Natural killer cell (primary cell): Measurements from ENCODE around the gene VSTM2B. TPM values are rescaled to one million over a fixed set of nuclear protein-coding genes. Genes with fewer than 3 reads are reported as not detected.

Experiments
- ATAC-seq, 3 donors: fragments of 150-1000 bp in 2 of 3; fragments of 200-7000 bp in 1 of 3; cut with Tn5 transposase; 1 replicate in 1 of 3; 2 replicates in 2 of 3; pipeline ENCODE4 v1.10.0; 2021; ENCODE audit warnings: mild to moderate bottlenecking in 2 of 3, moderate library complexity in 2 of 3
- DNase-seq, 2 donors: peaks; one replicate each; pipeline versions ENCODE4 v3.0.0 to v3.0.0-alpha.2; 2013 to 2021; ENCODE audit warnings: mixed read lengths in 1 of 2
- H3K27ac ChIP-seq: one replicate; pipeline ENCODE4 v1.5.1; 2013; ENCODE audit warnings: mild to moderate bottlenecking, low read length
- H3K27me3 ChIP-seq: one replicate; pipeline ENCODE4 v1.6.1; 2013; ENCODE audit warnings: low read length; ENCODE audit not compliant: control insufficient read depth, insufficient read depth
- H3K36me3 ChIP-seq: one replicate; pipeline ENCODE4 v1.6.1; 2013; ENCODE audit warnings: low read length; ENCODE audit not compliant: control insufficient read depth, insufficient read depth
- H3K4me1 ChIP-seq: one replicate; pipeline ENCODE4 v1.6.1; 2013; ENCODE audit warnings: low read length; ENCODE audit not compliant: control insufficient read depth, insufficient read depth
- H3K4me3 ChIP-seq: one replicate; pipeline ENCODE4 v1.5.1; 2013; ENCODE audit warnings: low read length
- H3K9me3 ChIP-seq: one replicate; pipeline ENCODE4 v1.6.1; 2013; ENCODE audit warnings: low read length; ENCODE audit not compliant: control insufficient read depth, insufficient read depth
- H3K27ac Mint-ChIP-seq, 2 donors: one replicate each; pipeline ENCODE4 v1.8.0; 2022; ENCODE audit warnings: mild to moderate bottlenecking in 2 of 2, mixed read lengths in 2 of 2, moderate library complexity in 1 of 2
- H3K27me3 Mint-ChIP-seq, 2 donors: one replicate each; pipeline ENCODE4 v1.8.0; 2022; ENCODE audit warnings: low read depth in 2 of 2, mixed read lengths in 2 of 2
- H3K36me3 Mint-ChIP-seq: one replicate; pipeline ENCODE4 v1.8.0; 2022; ENCODE audit warnings: mixed read lengths
- H3K4me1 Mint-ChIP-seq, 2 donors: one replicate each; pipeline ENCODE4 v1.8.0; 2022; ENCODE audit warnings: mixed read lengths in 2 of 2
- H3K4me3 Mint-ChIP-seq: one replicate; pipeline ENCODE4 v1.8.0; 2022; ENCODE audit warnings: mild to moderate bottlenecking, moderate library complexity, mixed read lengths
- H3K9me3 Mint-ChIP-seq, 2 donors: one replicate each; pipeline ENCODE4 v1.8.0; 2022; ENCODE audit warnings: mixed read lengths in 2 of 2
- CTCF ChIP-seq: fragments of 200-600 bp; IDR thresholded peaks from one replicate; pipeline ENCODE4 v1.8.0; 2022; ENCODE audit warnings: antibody characterized with exemption
- WGBS: methylation state at CpG from one replicate; pipeline ENCODE4 v1.1.7; 2013; ENCODE audit warnings: missing lambda C conversion rate; ENCODE audit not compliant: insufficient coverage; 5-methylcytosine and 5-hydroxymethylcytosine counted together
- intact Hi-C: fragments of 100-400 bp; cut with micrococcal nuclease; formaldehyde crosslinking; loops from one replicate; pipeline ENCODE4 v1.14.2; 2022
- total RNA-seq, 4 donors: library from RNA; stranded (reverse); fragments of 120-200 nt in 1 of 4; gene quantifications; one replicate each; pipeline versions ENCODE4 v1.2.3 to v1.2.4, GENCODE V29; 2013 to 2022

Gene VSTM2B
- total RNA-seq, 3 donors from 2014 or later (not counting 1 experiment from before 2014, with no cell fraction given): not detected

DNA sequence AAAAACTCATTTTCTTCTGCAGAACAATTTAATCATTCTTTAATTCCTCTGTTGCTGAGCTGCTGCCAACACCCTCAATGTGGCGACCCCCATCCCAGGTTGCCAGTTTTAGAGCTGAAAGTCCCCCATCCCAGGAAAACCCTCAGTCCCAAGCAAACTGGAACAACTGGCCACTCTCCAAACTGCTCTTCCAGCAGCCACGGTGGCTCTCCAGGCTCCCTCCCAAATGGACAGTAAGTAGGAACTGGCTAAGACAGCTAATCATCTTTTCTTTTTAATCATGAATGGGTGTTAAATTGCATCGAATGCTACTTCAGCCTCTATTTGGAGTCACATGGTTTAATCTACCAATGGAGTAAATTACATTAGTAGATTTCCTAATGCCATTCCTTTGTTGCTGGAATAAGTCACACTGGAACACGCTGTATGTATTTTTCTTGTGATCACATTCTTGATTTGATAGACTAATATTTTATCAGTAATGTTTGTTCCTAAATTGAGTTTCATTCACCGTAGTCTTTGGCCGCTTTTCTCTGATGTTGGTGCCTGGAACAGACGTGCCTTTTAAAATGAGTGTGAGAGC is 33.7 kb upstream of the VSTM2B start:
- no peaks in the 10 kb centered on the region for H3K4me1 Mint-ChIP-seq
- Histone ChIP-seq H3K27me3 (peaks cover 11% of the 10 kb centered on the region), H3K4me3 (no peak overlapping the region), H3K36me3 (no peaks in the 10 kb centered on the region), H3K27ac (no peak overlapping the region), H3K9me3 (no peaks in the 10 kb centered on the region), H3K4me1 (no peaks in the 10 kb centered on the region)
- WGBS: 53% methylated on average over 3 of the region's 7 CpGs
- H3K27me3 Mint-ChIP-seq: peaks cover 15 to 39% of the 10 kb centered on the region in 2 donors
- no peak overlapping the region for H3K4me3 Mint-ChIP-seq
- no peak for DNase-seq
- H3K27ac Mint-ChIP-seq: no peak overlapping the region
- peaks cover 0 to 2% of the 10 kb centered on the region in 2 donors for H3K9me3 Mint-ChIP-seq
- intact Hi-C loops: no loop called here
- H3K36me3 Mint-ChIP-seq: no peaks in the 10 kb centered on the region
- no peak for TF ChIP-seq CTCF
- no peak for ATAC-seq

- Histone ChIP-seq H3K27me3 (peaks cover 11% of the 10 kb centered on the region), H3K4me1 (no peaks in the 10 kb centered on the region), H3K4me3 (no peak overlapping the region), H3K36me3 (no peaks in the 10 kb centered on the region), H3K27ac (no peak overlapping the region), H3K9me3 (no peaks in the 10 kb centered on the region)
- intact Hi-C loops: no loop called here
- H3K9me3 Mint-ChIP-seq: peaks cover 0 to 2% of the 10 kb centered on the region in 2 donors
- H3K36me3 Mint-ChIP-seq: no peaks in the 10 kb centered on the region
- WGBS: 13% methylated on average over 7 of the region's 7 CpGs
- ATAC-seq (no peak), DNase-seq (no peak)
- H3K4me3 Mint-ChIP-seq: no peak overlapping the region
- TF ChIP-seq CTCF: no peak
- no peaks in the 10 kb centered on the region for H3K4me1 Mint-ChIP-seq
- no peak overlapping the region for H3K27ac Mint-ChIP-seq
- peaks cover 15 to 39% of the 10 kb centered on the region in 2 donors for H3K27me3 Mint-ChIP-seq
Observed at GRCh38 chr19:29492769-29493168, 33.0 kb upstream of the VSTM2B start.

DNA sequence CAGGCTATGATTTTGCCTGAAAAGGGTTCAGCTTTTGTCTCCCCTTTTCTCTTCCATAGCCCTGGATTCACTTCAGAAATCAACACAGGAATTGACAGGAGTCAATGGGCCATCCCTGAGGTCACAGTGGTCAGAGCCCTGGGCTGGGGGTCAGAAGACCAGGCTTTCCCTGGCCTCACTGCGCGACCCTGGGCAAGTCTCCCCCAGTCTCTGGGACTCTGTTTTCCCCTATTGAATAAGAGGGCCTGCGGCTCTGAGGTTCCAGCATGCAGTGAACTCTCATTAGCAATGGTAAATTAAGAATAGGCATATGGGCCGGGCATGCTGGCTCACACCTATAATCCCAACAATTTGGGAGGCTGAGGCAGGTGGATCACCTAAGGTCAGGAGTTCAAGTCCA is 30.7 kb upstream of the VSTM2B start:
- intact Hi-C loops: no loop called here
- H3K4me3 Mint-ChIP-seq: no peak overlapping the region
- no peak for TF ChIP-seq CTCF
- Histone ChIP-seq H3K27me3 (peaks cover 11% of the 10 kb centered on the region), H3K36me3 (no peaks in the 10 kb centered on the region), H3K4me3 (no peak overlapping the region), H3K9me3 (no peaks in the 10 kb centered on the region), H3K4me1 (no peaks in the 10 kb centered on the region), H3K27ac (no peak overlapping the region)
- DNase-seq (peak in 1 of 2 donors; percentile 9), ATAC-seq (no peak)
- H3K27ac Mint-ChIP-seq: no peak overlapping the region
- peaks cover 0 to 2% of the 10 kb centered on the region in 2 donors for H3K9me3 Mint-ChIP-seq
- 95% methylated on average over 4 of the region's 4 CpGs for WGBS
- H3K4me1 Mint-ChIP-seq: no peaks in the 10 kb centered on the region
- H3K27me3 Mint-ChIP-seq: peaks cover 15 to 33% of the 10 kb centered on the region in 2 donors
- no peaks in the 10 kb centered on the region for H3K36me3 Mint-ChIP-seq

- Histone ChIP-seq H3K27ac (no peak overlapping the region), H3K27me3 (peaks cover 11% of the 10 kb centered on the region), H3K9me3 (no peaks in the 10 kb centered on the region), H3K4me3 (no peak overlapping the region), H3K36me3 (no peaks in the 10 kb centered on the region), H3K4me1 (no peaks in the 10 kb centered on the region)
- intact Hi-C loops: no loop called here
- no peak overlapping the region for H3K27ac Mint-ChIP-seq
- no peak for TF ChIP-seq CTCF
- no peak overlapping the region for H3K4me3 Mint-ChIP-seq
- H3K4me1 Mint-ChIP-seq: no peaks in the 10 kb centered on the region
- no peaks in the 10 kb centered on the region for H3K36me3 Mint-ChIP-seq
- peak in 1 of 2 donors; percentile 4 for DNase-seq
- no peak for ATAC-seq
- peaks cover 0 to 2% of the 10 kb centered on the region in 2 donors for H3K9me3 Mint-ChIP-seq
- WGBS: 75% methylated on average over 5 of the region's 5 CpGs
- peaks cover 15 to 24% of the 10 kb centered on the region in 2 donors for H3K27me3 Mint-ChIP-seq
Observed at GRCh38 chr19:29495901-29496441, 29.8 kb upstream of the VSTM2B start.
